ENCODE measurements around the gene MRPL51.

The MRPL51 gene

DNA sequence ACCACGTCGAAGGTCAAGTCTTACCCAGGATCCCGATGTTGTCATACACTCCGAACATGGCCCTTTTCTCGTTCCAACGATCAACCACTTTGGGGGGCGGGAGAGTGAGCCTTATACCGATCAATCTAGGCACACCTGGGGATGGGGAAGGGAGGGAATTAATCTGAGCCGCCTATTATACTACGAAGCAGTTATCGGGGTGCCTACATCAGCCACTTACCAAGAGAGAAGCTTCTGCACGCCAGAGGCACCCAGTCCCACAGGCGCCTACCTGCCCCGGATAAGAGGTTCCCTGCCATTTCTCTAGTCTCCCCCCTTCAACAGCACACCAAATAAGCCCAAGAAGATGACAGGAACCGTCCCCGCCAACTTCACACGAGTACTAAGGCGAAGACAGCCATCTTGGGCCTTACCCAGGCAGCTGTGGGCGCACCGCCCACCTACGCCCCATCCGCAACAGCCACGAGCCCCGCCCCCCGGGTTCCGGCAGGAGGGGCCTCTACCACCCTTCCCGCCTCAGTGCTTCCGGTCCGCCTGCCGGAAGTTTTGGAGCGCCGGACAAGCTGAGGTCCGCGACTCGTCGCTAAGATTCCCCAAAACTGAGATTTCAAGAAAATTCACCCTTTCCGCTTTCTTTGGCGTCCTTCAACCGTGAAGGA is at the start of gene MRPL51:
MRPL51 (minus strand) TSS at position 425 of the 659 bp plus-strand sequence; CDS start at position 299, 126 bp downstream.
- Histone ChIP-seq H3K4me1 (ENCODE audit: low read length) (peaks cover 17% of the 10 kb centered on the region), H3K4me3 (ENCODE audit: low read length) (peak within 1 kb of the TSS; percentile 83), H3K79me2 (ENCODE audit: low read length) (peaks cover 49% of the 10 kb centered on the region), H3K9ac (ENCODE audit: low read length) (peak within 1 kb of the TSS; percentile 95), H3K36me3 (replicated peaks; ENCODE audit: low read depth, low read length) (peaks cover 28% of the 10 kb centered on the region), H3K4me2 (ENCODE audit: low read length) (peak within 1 kb of the TSS; percentile 93), H3K27me3 (ENCODE audit: low read depth, low read length) (no peaks in the 10 kb centered on the region), H3K9me3 (ENCODE audit: insufficient read depth, low read length) (no peaks in the 10 kb centered on the region), H4K20me1 (ENCODE audit: insufficient read depth, low read length) (no peaks in the 10 kb centered on the region), H3K27ac (ENCODE audit: low read length) (peak within 1 kb of the TSS; percentile 92), H2AFZ (ENCODE audit: low read depth, low read length) (peak within 1 kb of the TSS; percentile 60)
- TF ChIP-seq, protein P1, sequence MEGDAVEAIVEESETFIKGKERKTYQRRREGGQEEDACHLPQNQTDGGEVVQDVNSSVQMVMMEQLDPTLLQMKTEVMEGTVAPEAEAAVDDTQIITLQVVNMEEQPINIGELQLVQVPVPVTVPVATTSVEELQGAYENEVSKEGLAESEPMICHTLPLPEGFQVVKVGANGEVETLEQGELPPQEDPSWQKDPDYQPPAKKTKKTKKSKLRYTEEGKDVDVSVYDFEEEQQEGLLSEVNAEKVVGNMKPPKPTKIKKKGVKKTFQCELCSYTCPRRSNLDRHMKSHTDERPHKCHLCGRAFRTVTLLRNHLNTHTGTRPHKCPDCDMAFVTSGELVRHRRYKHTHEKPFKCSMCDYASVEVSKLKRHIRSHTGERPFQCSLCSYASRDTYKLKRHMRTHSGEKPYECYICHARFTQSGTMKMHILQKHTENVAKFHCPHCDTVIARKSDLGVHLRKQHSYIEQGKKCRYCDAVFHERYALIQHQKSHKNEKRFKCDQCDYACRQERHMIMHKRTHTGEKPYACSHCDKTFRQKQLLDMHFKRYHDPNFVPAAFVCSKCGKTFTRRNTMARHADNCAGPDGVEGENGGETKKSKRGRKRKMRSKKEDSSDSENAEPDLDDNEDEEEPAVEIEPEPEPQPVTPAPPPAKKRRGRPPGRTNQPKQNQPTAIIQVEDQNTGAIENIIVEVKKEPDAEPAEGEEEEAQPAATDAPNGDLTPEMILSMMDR (IDR thresholded peaks at IDR 0.05; ENCODE audit: low read depth, low read length) = no peak
- TF ChIP-seq EZH2phosphoT487 (IDR thresholded peaks at IDR 0.05; ENCODE audit: low read depth) = no peak

DNA sequence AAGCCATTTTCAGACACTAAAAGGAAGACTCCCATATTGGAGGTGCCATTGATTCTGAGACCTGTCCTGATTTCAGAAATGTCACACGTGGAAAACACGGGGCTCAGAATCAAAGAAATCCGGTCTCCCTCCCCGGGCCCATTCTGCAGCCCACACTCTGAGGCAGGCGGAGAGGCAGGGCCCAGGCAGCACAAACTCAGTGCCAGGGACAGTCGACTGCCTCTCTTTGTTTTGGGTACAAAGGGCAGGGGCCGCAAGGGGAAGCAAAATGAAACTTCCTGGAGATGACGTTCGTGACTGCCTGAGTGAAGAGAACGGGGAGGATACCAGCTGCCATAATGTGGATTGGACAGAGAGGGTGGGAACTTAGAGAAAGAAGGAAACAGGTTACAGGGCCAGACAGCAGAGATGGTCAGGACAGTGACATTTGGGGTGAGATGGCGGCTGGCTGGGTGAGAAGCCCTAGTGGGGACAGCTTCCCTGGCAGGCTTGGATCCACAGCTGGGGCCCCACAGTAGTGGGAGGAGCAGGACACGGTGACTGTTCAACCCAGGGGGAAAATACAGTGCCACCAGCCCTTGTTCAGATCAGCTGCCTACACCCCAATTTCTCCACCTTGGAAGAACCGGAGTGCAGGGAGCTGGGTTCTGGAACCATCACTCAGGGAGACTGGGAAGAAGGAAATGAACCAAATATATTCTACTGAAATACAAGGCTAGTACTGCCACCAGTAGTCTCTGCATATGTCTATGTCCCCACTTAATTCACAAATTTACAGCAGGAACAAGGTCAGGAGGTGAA is 49.3 kb upstream of the MRPL51 start:
- TF ChIP-seq, protein P1 (IDR thresholded peaks at IDR 0.05; ENCODE audit: low read depth, low read length) = no peak
- no peak for TF ChIP-seq EZH2phosphoT487 (IDR thresholded peaks at IDR 0.05; ENCODE audit: low read depth)
- Histone ChIP-seq H3K9ac (ENCODE audit: low read length) (no peak overlapping the region), H3K4me1 (ENCODE audit: low read length) (peaks cover 27% of the 10 kb centered on the region; the same call in 1 of the 2 replicates), H3K79me2 (ENCODE audit: low read length) (no peaks in the 10 kb centered on the region), H3K9me3 (ENCODE audit: insufficient read depth, low read length) (no peaks in the 10 kb centered on the region), H3K4me2 (ENCODE audit: low read length) (no peak overlapping the region), H3K27ac (ENCODE audit: low read length) (no peak overlapping the region), H3K4me3 (ENCODE audit: low read length) (no peak overlapping the region), H4K20me1 (ENCODE audit: insufficient read depth, low read length) (peaks cover 19% of the 10 kb centered on the region), H2AFZ (ENCODE audit: low read depth, low read length) (no peak overlapping the region), H3K36me3 (replicated peaks; ENCODE audit: low read depth, low read length) (peaks cover 6% of the 10 kb centered on the region), H3K27me3 (ENCODE audit: low read depth, low read length) (no peaks in the 10 kb centered on the region)

DNA sequence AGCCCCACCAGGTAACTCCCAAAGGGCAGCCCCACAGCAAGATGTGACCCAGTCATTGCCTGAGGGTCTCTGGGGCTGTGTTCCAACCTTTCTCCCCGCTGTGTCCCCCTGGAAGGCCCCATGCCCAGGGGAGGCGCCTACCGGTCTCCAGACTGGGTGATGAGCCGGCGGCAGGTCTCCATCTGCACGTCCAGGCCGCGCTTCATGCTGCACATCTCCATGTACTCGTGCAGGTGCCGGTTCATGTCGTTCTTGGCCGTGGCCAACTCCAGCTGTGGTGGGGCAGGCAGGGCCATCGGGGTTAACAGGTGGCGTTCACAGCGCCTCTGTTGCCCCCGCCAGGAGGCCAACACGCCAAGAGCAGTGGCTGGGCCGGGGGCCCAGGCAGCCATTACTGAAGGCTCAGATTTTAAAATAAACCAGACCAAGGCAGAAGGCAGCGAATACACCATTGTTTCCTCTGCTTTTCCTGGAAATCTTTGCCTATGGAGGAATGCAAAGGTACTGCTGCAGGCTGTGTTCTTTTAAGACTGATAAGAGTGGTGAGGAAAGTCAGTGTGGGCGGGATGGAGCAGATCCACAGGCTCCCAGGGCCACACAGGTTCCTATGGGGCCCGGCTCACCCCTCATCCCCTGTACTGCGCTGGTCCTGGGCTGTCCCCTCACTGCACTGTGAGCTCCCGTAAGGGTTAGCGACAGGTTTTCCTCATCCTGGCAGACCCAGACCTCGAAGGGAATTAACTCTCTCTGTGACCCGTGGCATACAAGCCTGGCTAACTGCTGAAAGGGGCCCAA is 48.5 kb upstream of the MRPL51 start:
- H3K4me2 ChIP-seq (ENCODE audit: low read length) = no peak overlapping the region
- no peak overlapping the region for H3K9ac ChIP-seq (ENCODE audit: low read length)
- H3K79me2 ChIP-seq (ENCODE audit: low read length) = peaks cover 3% of the 10 kb centered on the region
- no peak overlapping the region for H2AFZ ChIP-seq (ENCODE audit: low read depth, low read length)
- peaks cover 27% of the 10 kb centered on the region for H4K20me1 ChIP-seq (ENCODE audit: insufficient read depth, low read length)
- TF ChIP-seq, protein P1 (IDR thresholded peaks at IDR 0.05; ENCODE audit: low read depth, low read length) = no peak
- no peak for TF ChIP-seq EZH2phosphoT487 (IDR thresholded peaks at IDR 0.05; ENCODE audit: low read depth)
- no peak overlapping the region for H3K27ac ChIP-seq (ENCODE audit: low read length)
- peaks cover 34% of the 10 kb centered on the region for H3K4me1 ChIP-seq (ENCODE audit: low read length)
- H3K4me3 ChIP-seq (ENCODE audit: low read length) = no peak overlapping the region
- peaks cover 15% of the 10 kb centered on the region for H3K36me3 ChIP-seq (replicated peaks; ENCODE audit: low read depth, low read length)
- H3K9me3 ChIP-seq (ENCODE audit: insufficient read depth, low read length) = no peaks in the 10 kb centered on the region
- no peaks in the 10 kb centered on the region for H3K27me3 ChIP-seq (ENCODE audit: low read depth, low read length)
